ES-I3 (cell line): ENCODE results near the gene IER3IP1.

Experiments
- H3K36me3 ChIP-seq: 2 replicates; pipeline ENCODE4 v1.6.1; 2013; ENCODE audit warnings: mild to moderate bottlenecking, low read length, control low read depth, moderate library complexity; ENCODE audit not compliant: insufficient read depth
- H3K4me1 ChIP-seq: 2 replicates; pipeline ENCODE4 v1.6.1; 2013; ENCODE audit warnings: mild to moderate bottlenecking, control low read depth, low read length; ENCODE audit not compliant: insufficient read depth
- H3K9ac ChIP-seq: 2 replicates; pipeline ENCODE4 v1.6.1; 2013; ENCODE audit warnings: low read depth, mild to moderate bottlenecking, low read length, moderate library complexity
- H3K9me3 ChIP-seq: 2 replicates; pipeline ENCODE4 v1.6.1; 2013; ENCODE audit warnings: mild to moderate bottlenecking, low read length, moderate library complexity; ENCODE audit not compliant: control insufficient read depth, insufficient read depth

The IER3IP1 gene

GRCh38 chr18:47143899-47144485 is 32.2 kb downstream of the IER3IP1 start:
- Histone ChIP-seq H3K9me3 (no peaks in the 10 kb centered on the region), H3K36me3 (no peaks in the 10 kb centered on the region), H3K4me1 (no peaks in the 10 kb centered on the region), H3K9ac (no peak overlapping the region)

DNA sequence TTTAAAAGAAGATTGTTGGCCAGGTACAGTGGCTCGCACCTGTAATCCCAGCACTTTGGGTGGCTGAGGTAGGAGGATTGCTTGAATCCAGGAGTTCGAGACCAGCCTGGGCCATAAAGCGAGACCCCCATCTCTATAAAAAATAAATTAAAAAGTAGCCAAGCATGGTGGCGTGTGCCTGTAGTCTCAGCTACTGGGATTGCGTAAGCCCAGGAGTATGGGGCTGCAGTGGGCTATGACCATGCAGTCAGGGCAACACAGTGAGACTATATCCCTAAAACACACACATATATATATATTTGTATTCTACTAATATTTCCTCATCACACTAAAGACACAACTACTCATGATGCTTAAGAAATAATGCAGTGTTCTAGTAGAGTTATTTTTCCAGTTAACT is 33.0 kb downstream of the IER3IP1 start:
- Histone ChIP-seq H3K4me1 (no peaks in the 10 kb centered on the region), H3K9ac (no peak overlapping the region), H3K36me3 (no peaks in the 10 kb centered on the region), H3K9me3 (no peaks in the 10 kb centered on the region)

- no peaks in the 10 kb centered on the region for H3K4me1 ChIP-seq
- H3K9me3 ChIP-seq: no peaks in the 10 kb centered on the region
- H3K36me3 ChIP-seq: no peaks in the 10 kb centered on the region
- H3K9ac ChIP-seq: no peak overlapping the region
Measured at GRCh38 chr18:47141289-47141688, 34.9 kb downstream of the IER3IP1 start.

- no peaks in the 10 kb centered on the region for H3K9me3 ChIP-seq
- H3K9ac ChIP-seq: no peak overlapping the region
- H3K4me1 ChIP-seq: no peaks in the 10 kb centered on the region
- no peaks in the 10 kb centered on the region; the same call in 1 of the 2 replicates for H3K36me3 ChIP-seq
Measured at GRCh38 chr18:47121146-47121545, 55.0 kb downstream of the IER3IP1 start.

DNA sequence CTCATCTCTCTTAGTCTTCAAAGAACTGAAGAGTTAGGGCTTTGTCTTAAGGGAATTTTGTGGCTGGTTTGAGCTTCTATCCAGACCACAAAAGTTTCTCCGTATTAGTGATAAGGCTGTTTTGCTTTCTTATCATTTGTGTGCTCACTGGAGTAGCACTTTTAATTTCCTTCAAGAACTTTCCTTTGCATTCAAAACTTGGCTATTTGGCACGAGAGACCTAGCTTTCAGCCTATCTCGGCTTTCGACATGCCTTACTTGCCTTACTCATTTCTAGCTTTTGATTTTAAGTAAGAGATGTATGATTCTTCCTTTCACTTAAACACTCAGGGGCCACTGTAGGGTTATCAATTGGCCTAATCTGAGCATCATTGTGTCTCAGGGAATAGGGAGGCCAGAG is 55.7 kb downstream of the IER3IP1 start:
- Histone ChIP-seq H3K36me3 (no peaks in the 10 kb centered on the region; the same call in 1 of the 2 replicates), H3K4me1 (no peaks in the 10 kb centered on the region; the same call in 1 of the 2 replicates), H3K9me3 (no peaks in the 10 kb centered on the region), H3K9ac (no peak overlapping the region)

- Histone ChIP-seq H3K4me1 (peaks cover 5% of the 10 kb centered on the region), H3K9ac (no peak overlapping the region), H3K36me3 (no peaks in the 10 kb centered on the region; the same call in 1 of the 2 replicates), H3K9me3 (no peaks in the 10 kb centered on the region)
Measured at GRCh38 chr18:47118981-47119380, 57.2 kb downstream of the IER3IP1 start.

- peaks cover 17% of the 10 kb centered on the region for H3K4me1 ChIP-seq
- no peaks in the 10 kb centered on the region for H3K9me3 ChIP-seq
- no peaks in the 10 kb centered on the region; the same call in 1 of the 2 replicates for H3K36me3 ChIP-seq
- no peak overlapping the region for H3K9ac ChIP-seq
Measured at GRCh38 chr18:47115205-47115604, 61.0 kb downstream of the IER3IP1 start.

DNA sequence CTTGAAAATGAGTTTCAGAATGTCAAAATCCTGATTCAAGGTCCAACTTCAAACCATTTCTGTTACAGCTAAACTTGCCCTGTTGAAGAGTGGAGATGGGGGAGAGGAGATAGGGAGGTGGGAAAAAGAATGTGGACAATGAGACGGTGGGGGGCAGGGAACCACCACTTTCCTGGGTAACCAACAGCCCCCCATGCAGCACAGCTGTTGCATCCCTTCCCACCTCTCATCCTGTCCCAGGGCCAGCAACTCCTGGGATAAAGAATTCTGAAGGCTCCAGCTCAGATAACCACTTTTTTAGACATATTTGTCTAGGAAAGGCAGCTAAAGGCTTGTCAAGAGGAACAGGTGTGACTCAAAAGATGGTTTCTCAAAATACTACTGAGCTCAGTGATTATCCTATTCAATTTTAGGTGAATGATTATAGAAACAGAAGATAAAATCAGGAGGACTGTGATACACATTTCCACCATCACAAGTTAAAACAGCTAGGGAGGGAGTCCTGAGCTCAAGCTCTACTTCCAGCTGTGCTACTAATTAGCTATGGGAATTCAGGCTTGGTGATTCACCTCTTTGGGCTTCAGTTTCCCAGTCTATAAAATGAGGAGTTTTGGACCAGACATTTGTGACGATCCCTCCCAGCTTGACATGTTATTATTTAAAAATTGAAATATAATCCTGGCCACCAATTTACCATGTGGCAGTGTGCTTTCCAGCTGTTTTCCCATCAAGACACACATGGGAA is 62.2 kb downstream of the IER3IP1 start:
- Histone ChIP-seq H3K9me3 (no peaks in the 10 kb centered on the region), H3K4me1 (peaks cover 22% of the 10 kb centered on the region), H3K36me3 (no peaks in the 10 kb centered on the region; the same call in 1 of the 2 replicates), H3K9ac (no peak overlapping the region)

DNA sequence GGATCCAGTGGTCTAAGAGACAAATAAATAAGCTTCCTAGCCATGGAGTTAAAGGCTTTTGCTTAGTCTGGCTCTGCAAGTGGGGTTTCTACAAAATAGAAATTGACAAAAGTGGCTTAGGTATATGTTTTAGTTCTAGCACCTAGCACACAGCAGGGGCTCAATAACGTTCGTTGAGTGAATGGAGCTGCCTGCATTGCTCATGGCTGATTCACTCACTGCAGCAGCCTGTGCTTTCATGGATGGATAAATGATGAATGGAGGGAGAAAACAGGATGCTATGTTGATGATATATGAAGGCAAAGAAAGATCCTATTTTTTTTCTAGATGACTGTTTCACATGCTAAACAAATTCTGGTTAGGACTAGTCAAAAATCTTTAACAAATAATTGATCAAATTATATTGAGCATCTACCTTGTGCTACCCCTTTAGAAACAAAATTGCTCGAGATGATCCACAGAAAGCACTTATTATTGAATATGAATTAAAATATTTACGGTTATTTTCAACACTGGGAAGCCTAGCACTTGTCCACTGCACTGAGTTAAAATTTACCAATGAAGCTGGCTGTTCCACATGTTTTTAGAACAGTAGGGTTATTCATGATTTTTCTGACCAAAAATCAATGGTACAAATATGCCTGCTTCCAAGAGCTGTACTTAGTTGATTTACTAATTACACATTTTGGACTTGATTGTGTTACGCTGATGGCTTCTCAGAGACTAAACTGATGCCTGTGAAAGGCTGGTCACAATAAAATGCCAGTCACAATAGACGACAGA is 65.5 kb downstream of the IER3IP1 start:
- Histone ChIP-seq H3K9me3 (no peaks in the 10 kb centered on the region), H3K4me1 (peaks cover 22% of the 10 kb centered on the region)

GRCh38 chr18:47109720-47110119 is 66.4 kb downstream of the IER3IP1 start:
- H3K4me1 ChIP-seq: peaks cover 18% of the 10 kb centered on the region
- no peaks in the 10 kb centered on the region; the same call in none of the 2 replicates for H3K36me3 ChIP-seq
- no peak overlapping the region for H3K9ac ChIP-seq
- no peaks in the 10 kb centered on the region for H3K9me3 ChIP-seq

More for the DNA sequence above, 65.5 kb downstream of the IER3IP1 start:
- Histone ChIP-seq H3K9ac (no peak overlapping the region), H3K36me3 (no peaks in the 10 kb centered on the region; the same call in none of the 2 replicates)

GRCh38 chr18:47108998-47109405 is 67.2 kb downstream of the IER3IP1 start:
- no peaks in the 10 kb centered on the region for H3K9me3 ChIP-seq
- H3K36me3 ChIP-seq: no peaks in the 10 kb centered on the region; the same call in none of the 2 replicates
- H3K4me1 ChIP-seq: peaks cover 17% of the 10 kb centered on the region
- no peak overlapping the region for H3K9ac ChIP-seq

- Histone ChIP-seq H3K4me1 (peaks cover 14% of the 10 kb centered on the region), H3K9me3 (no peaks in the 10 kb centered on the region), H3K36me3 (no peaks in the 10 kb centered on the region; the same call in 1 of the 2 replicates), H3K9ac (no peak overlapping the region)
Measured at GRCh38 chr18:47108373-47108772, 67.8 kb downstream of the IER3IP1 start.
